Measurements from ENCODE around the gene HOXB6.

DNA sequence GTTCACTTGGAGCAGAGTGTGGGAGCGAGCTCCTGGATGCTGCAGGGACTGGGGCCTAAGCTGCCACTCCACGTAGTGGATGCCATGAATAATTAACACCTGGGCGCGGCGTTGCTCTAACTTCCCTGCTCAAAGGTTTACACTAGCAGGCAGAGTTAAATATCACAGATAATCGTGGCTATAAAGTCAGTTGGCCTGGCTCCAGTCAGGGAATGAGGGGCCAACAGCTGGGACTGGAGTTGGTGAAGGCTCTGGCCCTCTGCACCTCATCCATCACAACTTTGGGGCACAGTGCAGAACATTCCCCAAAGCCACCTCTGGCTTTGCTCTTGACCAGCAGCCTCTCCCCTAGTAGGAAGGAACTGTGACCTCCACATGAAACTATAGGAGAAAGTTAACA lies 37.6 kb downstream of the HOXB6 start:
- TF ChIP-seq GLIS3 (CRISPR knock-in tag; IDR thresholded peaks at IDR 0.05) (no peak), BACH2 (CRISPR knock-in tag; IDR thresholded peaks at IDR 0.05; ENCODE audit: borderline replicate concordance) (no peak)

Measured in SK-N-SH treated with all-trans-retinoic acid at 6 μM for 48 hours (cell line).